Activated B cell treated with CpG ODN at 0.5 μM for 24 hours (primary cell): ENCODE results near the gene ENOPH1. TPM values are rescaled to one million over a fixed set of nuclear protein-coding genes. Genes with fewer than 3 reads are reported as not detected.

Experiments used
- ATAC-seq: fragments of 200-7000 bp; cut with Tn5 transposase; one replicate; pipeline ENCODE4 v1.10.0; 2021; ENCODE audit warnings: low read depth, mild to moderate bottlenecking, moderate library complexity
- CTCF ChIA-PET: fragments of 350-600 bp; sonication (Branson Sonifier 250); formaldehyde crosslinking; loops from one replicate; lab custom pipeline; 2021; ENCODE audit warnings: antibody characterized with exemption; lab: Charles Lee
- POLR2A ChIA-PET: fragments of 350-600 bp; sonication (Branson Sonifier 250); formaldehyde crosslinking; loops from one replicate; lab custom pipeline; 2021; ENCODE audit warnings: antibody characterized with exemption; lab: Charles Lee
- DNase-seq: peaks from one replicate; pipeline ENCODE4 v3.0.0; 2022
- H3K27ac Mint-ChIP-seq: one replicate; pipeline ENCODE4 v1.8.0; 2020; ENCODE audit warnings: mixed read lengths
- H3K27me3 Mint-ChIP-seq: one replicate; pipeline ENCODE4 v1.8.0; 2021; ENCODE audit warnings: mixed read lengths
- H3K36me3 Mint-ChIP-seq: one replicate; pipeline ENCODE4 v1.8.0; 2021; ENCODE audit warnings: low read depth, mixed read lengths
- H3K4me1 Mint-ChIP-seq: one replicate; pipeline ENCODE4 v1.8.0; 2021; ENCODE audit warnings: mixed read lengths
- H3K4me3 Mint-ChIP-seq: one replicate; pipeline ENCODE4 v1.8.0; 2020; ENCODE audit warnings: mild to moderate bottlenecking, mixed read lengths
- H3K9me3 Mint-ChIP-seq: one replicate; pipeline ENCODE4 v1.8.0; 2020; ENCODE audit warnings: mixed read lengths
- CTCF ChIP-seq: fragments of 200-600 bp; IDR thresholded peaks from one replicate; pipeline ENCODE4 v1.8.0; 2022; ENCODE audit warnings: antibody characterized with exemption, mild to moderate bottlenecking
- intact Hi-C: fragments of 100-400 bp; cut with micrococcal nuclease; formaldehyde crosslinking; loops from one replicate; pipeline ENCODE4 v1.15.1; 2024
- total RNA-seq: library from RNA; stranded (reverse); gene quantifications from 2 replicates; pipeline ENCODE4 v1.2.3, GENCODE V29; 2022

The ENOPH1 gene
- total RNA-seq, 1 donor from 2014 or later, result 26.0 TPM

- intact Hi-C loops, result no loop called here
- Mint-ChIP-seq H3K4me3 (peak overlapping the region; percentile 74), H3K27me3 (no peaks in the 10 kb centered on the region), H3K4me1 (peaks cover 17% of the 10 kb centered on the region), H3K9me3 (no peaks in the 10 kb centered on the region), H3K27ac (no peak overlapping the region), H3K36me3 (no peaks in the 10 kb centered on the region)
- CTCF ChIA-PET, result no interaction called here
- ATAC-seq, result no peak
- POLR2A ChIA-PET, result interaction anchor here (1.4 to 1.8 kb wide), 2 partner anchors 13 to 42 kb away, joined by 5 read pairs; partner anchors contain the start of gene HNRNPD
- DNase-seq, result no peak
- no peak for TF ChIP-seq CTCF
Measured at GRCh38 chr4:82415922-82416365, 14.4 kb upstream of the ENOPH1 start.

- DNase-seq (no peak), ATAC-seq (no peak)
- intact Hi-C loops, result no loop called here
- POLR2A ChIA-PET, result interaction anchor here (0.8 to 3.1 kb wide), 3 partner anchors 9 to 865 kb away, joined by 3 to 27 read pairs (median 5); partner anchors contain the start of genes HNRNPD and HNRNPDL
- no peaks in the 10 kb centered on the region for H3K9me3 Mint-ChIP-seq
- TF ChIP-seq CTCF, result no peak
- CTCF ChIA-PET, result interaction anchor here (1.3 kb wide), 1 partner anchor 9 kb away, joined by 3 read pairs; no protein-coding TSS in a partner anchor
- H3K4me1 Mint-ChIP-seq, result peaks cover 22% of the 10 kb centered on the region
- peaks cover 25% of the 10 kb centered on the region for H3K36me3 Mint-ChIP-seq
- H3K4me3 Mint-ChIP-seq, result no peak overlapping the region
- no peak overlapping the region for H3K27ac Mint-ChIP-seq
- H3K27me3 Mint-ChIP-seq, result no peaks in the 10 kb centered on the region
Measured at GRCh38 chr4:82419451-82419850, 10.9 kb upstream of the ENOPH1 start.

- CTCF ChIA-PET, result no interaction called here
- Mint-ChIP-seq H3K27me3 (no peaks in the 10 kb centered on the region), H3K4me3 (no peak overlapping the region), H3K27ac (no peak overlapping the region), H3K36me3 (peaks cover 50% of the 10 kb centered on the region), H3K4me1 (peaks cover 24% of the 10 kb centered on the region), H3K9me3 (no peaks in the 10 kb centered on the region)
- no peak for DNase-seq
- POLR2A ChIA-PET, result interaction anchor here (0.8 to 2.0 kb wide), 3 partner anchors 23 to 50 kb away, joined by 3 to 10 read pairs (median 4); partner anchors contain the start of gene HNRNPD
- no peak for ATAC-seq
- no peak for TF ChIP-seq CTCF
- intact Hi-C loops, result no loop called here
Measured at GRCh38 chr4:82421796-82422560, 8.4 kb upstream of the ENOPH1 start.

- CTCF ChIA-PET, result no interaction called here
- ATAC-seq (no peak), DNase-seq (no peak)
- Mint-ChIP-seq H3K4me1 (peaks cover 31% of the 10 kb centered on the region), H3K9me3 (no peaks in the 10 kb centered on the region), H3K36me3 (peaks cover 56% of the 10 kb centered on the region), H3K4me3 (no peak overlapping the region), H3K27ac (no peak overlapping the region), H3K27me3 (no peaks in the 10 kb centered on the region)
- POLR2A ChIA-PET, result interaction anchor here (0.8 to 2.0 kb wide), 2 partner anchors 48 to 50 kb away, joined by 3 to 10 read pairs; partner anchors contain the start of gene HNRNPD
- intact Hi-C loops, result no loop called here
- no peak for TF ChIP-seq CTCF
Measured at GRCh38 chr4:82422616-82423015, 7.8 kb upstream of the ENOPH1 start.
